ENCODE results near the gene ASAP2.
"Not testable (repeated sequence)": the region's sequence is repeated elsewhere in the genome, so short reads cannot be mapped to it uniquely, and the experiment has no call there.

The ASAP2 gene

DNA sequence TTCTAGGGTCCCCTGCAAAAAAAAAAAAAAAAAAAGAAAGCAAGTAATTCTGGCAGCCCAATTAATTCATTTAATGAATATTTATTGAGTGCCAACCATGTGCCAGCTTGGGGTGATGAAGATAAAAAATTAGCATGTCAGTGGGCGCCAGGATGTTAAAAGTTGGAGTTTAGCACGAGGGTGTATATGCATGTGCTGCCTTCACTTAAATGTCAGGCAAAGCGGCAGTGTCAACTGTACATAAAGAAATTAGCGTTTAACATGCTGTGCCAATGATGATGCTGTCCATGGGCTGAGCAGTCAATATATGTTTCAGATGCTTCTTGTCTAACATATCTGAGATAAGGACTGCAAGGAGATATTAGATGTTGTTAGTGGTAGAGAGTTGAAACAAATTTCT lies 49.5 kb downstream of the ASAP2 start:
- no peak for DNase-seq

DNA sequence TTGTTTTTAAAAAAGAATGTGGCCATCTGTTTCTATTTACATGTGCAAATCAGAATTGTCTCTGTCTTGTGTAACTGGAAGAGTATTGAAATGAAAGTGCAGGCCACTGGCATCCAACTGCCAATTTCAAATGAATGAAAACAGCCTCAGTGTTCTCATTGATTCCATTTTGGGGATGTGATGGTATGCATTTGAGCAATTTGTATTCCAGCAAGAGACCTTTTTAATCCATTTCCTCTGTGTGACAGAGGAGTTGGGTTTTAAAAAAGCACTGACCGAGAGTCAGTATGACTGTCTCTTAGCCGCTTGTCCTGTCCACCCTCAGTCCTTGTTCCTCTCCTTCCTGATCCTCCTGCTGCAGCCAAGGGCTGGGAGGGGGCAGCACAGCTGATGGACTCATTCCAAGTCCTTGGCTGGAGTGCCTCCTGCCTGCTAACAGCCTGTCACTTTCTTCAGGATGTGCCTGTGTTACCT lies 50.0 kb downstream of the ASAP2 start:
- no peak for DNase-seq

DNA sequence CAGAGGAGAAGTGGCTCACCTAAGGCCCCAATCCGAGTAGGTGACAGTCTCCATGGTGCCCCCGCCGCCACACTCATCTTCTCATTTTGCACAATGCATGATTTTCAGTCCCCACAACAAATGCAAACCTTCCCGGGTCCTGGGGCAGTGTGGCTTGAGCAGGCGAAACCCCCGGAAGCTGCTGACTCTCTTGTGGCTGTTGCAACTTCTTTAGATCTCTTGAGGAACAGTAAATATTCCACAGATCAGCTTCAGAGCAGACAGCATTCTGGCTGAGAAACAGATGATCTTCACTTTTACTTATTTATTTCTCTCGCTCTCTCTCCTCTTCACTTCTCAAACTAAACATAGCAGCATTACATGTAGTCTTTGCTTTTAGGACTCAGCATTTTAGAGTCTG lies 51.9 kb downstream of the ASAP2 start:
- no peak for DNase-seq

GRCh38 chr2:9258953-9259399 lies 52.4 kb downstream of the ASAP2 start:
- DNase-seq, result no peak

GRCh38 chr2:9260464-9260918 lies 53.9 kb downstream of the ASAP2 start:
- no peak for DNase-seq

DNA sequence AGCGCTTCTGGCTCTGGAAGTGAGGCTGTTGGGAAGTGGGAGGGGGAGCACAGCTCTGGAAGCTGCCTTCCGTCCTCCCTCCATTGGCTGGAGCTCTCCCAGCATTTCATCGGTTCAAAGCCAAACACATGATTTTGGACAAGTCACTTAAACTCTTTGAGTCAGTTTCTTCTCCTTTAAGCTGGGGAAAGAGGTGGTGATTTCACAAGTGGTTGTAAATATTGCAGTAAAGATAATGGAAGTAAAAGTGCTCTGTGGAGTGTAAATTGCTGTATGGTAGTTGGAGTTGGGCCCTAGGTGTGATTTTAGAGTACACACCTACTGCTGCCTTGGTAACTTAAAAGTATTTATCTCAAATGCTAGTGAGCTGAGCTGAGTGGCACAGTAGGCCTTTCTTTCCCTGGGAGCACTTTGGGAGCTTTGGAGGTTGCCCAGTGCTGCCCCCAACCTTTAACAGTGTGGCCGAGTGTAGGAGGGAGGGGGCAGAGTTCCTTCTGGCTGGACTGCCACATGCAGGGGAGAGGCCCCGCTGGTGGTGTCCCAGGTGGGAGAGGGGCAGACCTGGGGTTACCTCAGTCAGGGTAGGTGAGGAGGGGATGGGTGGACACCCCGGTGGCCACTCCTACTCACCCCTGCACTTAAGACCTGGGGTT lies 54.7 kb downstream of the ASAP2 start:
- DNase-seq, result no peak

- no peak for DNase-seq
Observed at GRCh38 chr2:9262671-9263171, 56.1 kb downstream of the ASAP2 start.

- DNase-seq, result no peak
Observed at GRCh38 chr2:9263428-9263827, 56.8 kb downstream of the ASAP2 start.

- no peak for DNase-seq
Observed at GRCh38 chr2:9264301-9264700, 57.7 kb downstream of the ASAP2 start.

DNA sequence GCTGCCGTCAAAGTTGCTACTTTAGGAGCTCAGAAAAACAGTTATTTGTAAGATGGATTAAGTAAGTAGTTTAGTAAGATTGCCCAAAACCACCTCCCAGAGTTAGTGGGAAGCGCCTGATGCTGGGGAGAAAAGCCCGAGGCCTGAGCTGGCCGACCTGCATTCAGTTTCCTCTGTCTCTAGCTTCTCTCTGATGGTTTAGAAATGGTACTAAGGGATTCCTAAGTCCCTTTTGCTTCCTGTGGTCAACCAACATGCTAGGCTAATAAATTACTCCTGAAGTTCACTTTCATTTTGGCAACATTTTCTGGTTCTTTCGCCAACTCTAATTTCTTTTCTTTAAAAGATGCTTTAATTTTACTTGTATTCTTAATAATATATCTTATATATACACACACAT lies 60.1 kb downstream of the ASAP2 start:
- no peak for DNase-seq

- DNase-seq, result not testable (repeated sequence)
Observed at GRCh38 chr2:9267286-9267685, 60.7 kb downstream of the ASAP2 start.

- no peak for DNase-seq
Observed at GRCh38 chr2:9268301-9269080, 61.9 kb downstream of the ASAP2 start.

DNA sequence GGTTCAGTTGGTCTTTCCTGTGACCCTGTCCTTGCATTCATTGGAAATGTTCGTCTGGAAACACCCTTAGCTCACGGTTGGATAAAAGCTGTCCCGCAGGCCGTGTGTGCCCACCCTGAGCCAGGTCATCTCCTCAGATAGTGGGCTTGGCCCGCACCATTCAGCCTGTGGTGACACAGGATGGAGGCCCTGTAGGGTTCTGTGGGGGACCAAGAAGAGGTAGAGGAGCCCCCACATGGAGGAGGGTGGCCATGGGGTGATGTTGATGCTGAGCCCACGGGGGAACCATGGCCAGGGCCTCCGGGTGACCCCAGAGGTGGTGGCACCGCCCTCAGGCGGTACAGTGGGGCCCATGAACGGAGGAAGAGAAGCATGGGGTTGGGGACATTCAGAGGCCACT lies 62.7 kb downstream of the ASAP2 start:
- DNase-seq, result no peak

GRCh38 chr2:9269695-9270360 lies 63.2 kb downstream of the ASAP2 start:
- DNase-seq, result no peak

GRCh38 chr2:9271091-9271490 lies 64.5 kb downstream of the ASAP2 start:
- DNase-seq, result no peak

- no peak for DNase-seq
Observed at GRCh38 chr2:9271691-9272090, 65.1 kb downstream of the ASAP2 start.

GRCh38 chr2:9273486-9274130 lies 67.0 kb downstream of the ASAP2 start:
- no peak for DNase-seq

GRCh38 chr2:9274701-9275343 lies 68.2 kb downstream of the ASAP2 start:
- no peak for DNase-seq

- DNase-seq, result no peak
Observed at GRCh38 chr2:9275399-9275798, 68.8 kb downstream of the ASAP2 start.

GRCh38 chr2:9276074-9276473 lies 69.5 kb downstream of the ASAP2 start:
- no peak for DNase-seq

DNA sequence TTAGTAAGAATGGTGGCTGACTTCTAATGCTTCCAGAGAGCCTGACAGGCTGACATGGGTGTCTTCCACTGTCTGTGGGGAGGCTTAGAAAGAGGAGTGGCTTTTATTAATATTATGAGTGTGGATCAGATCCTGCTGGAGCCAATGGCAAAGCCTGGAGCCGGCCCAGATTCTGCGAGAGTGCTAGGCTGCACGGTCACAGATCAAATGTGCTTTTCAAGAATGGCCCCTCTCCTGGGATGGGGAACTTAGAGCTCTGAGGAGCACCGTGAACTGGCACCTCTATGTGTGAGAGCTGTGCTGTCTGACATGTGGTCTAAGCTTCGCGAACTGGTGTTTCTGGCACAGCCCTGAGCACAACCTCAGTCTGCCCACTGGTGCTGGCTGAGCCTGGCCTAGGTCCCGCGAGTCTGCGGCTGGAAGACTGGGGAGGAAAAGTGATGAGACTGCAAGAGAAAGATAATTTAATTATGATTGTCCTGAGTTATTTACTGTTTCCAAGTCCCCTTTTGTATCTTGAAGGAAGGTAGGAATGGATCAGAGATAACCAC lies 70.4 kb downstream of the ASAP2 start:
- DNase-seq, result no peak

DNA sequence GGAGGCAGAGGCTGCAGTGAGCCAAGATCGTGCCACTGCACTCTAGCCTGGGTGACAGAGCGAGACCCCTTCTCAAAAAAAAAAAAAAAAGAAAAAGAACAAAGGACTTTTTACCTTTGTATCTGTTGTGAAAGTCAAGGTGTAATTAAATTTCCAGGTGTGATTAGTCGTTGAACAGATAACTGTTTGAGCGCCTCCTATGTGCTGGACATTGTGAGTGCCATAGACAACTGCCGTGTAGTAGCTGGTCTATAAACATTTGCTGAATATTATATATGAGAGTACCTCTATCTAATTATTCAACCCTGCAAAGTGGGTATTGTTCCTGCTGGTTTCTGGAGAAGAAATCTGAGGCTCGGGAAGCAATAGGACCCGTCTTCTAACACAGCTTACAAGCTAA lies 71.8 kb downstream of the ASAP2 start:
- DNase-seq, result no peak
